ENCODE results near the gene ALDH7A1. TPM values are rescaled to one million over a fixed set of nuclear protein-coding genes. Genes with fewer than 3 reads are reported as not detected.

ALDH7A1 gene
- total RNA-seq, 1 donor from 2014 or later = 90.6 TPM

DNA sequence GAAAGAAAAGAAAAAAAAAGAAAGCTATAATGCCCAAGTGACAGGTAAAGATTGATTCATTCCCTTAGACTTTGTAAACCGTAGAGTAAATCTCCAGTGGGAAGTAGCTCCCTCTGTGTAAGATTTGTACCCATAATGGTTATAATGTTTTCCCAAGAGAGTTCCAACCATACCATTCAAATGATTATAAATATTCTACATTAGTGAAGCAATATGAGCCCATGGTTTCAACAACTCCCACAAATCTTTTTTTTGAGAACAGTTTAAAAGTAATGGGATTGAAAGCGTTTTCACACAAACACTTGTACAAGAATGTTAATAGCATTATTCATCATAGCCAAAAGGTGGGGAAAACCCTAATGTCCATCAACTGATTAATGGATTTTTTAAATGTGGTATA is 113.8 kb downstream of the ALDH7A1 start:
- no peaks in the 10 kb centered on the region for H3K79me2 ChIP-seq (ENCODE audit: insufficient read depth, low read length)
- H3K9me3 ChIP-seq (ENCODE audit: insufficient read depth, low read depth, low read length) = no peaks in the 10 kb centered on the region
- H3K4me2 ChIP-seq (ENCODE audit: low read length) = no peak overlapping the region
- H3K36me3 Mint-ChIP-seq (ENCODE audit: low read depth, unreplicated experiment) = peaks cover 35% of the 10 kb centered on the region
- no peaks in the 10 kb centered on the region for H3K9me3 Mint-ChIP-seq (ENCODE audit: unreplicated experiment)
- H3K4me3 ChIP-seq (ENCODE audit: insufficient read depth, low read depth, low read length) = no peak overlapping the region
- no peaks in the 10 kb centered on the region for H3K4me1 Mint-ChIP-seq (ENCODE audit: low read depth, unreplicated experiment)
- no peaks in the 10 kb centered on the region for H4K20me1 ChIP-seq (ENCODE audit: insufficient read depth, low read length)
- peaks cover 21% of the 10 kb centered on the region for H3K36me3 ChIP-seq (ENCODE audit: insufficient read depth, low read length)
- DNase-seq (ENCODE audit: low read depth) (peak; percentile 79), FAIRE-seq (no peak)
- no peak overlapping the region for H2AFZ ChIP-seq (ENCODE audit: low read depth, low read length)
- H3K27me3 Mint-ChIP-seq (ENCODE audit: low read depth, unreplicated experiment) = no peaks in the 10 kb centered on the region
- no peak overlapping the region for H3K4me3 Mint-ChIP-seq (ENCODE audit: unreplicated experiment)
- no peak overlapping the region for H3K9ac ChIP-seq (ENCODE audit: low read length)
- TF ChIP-seq, protein P1, sequence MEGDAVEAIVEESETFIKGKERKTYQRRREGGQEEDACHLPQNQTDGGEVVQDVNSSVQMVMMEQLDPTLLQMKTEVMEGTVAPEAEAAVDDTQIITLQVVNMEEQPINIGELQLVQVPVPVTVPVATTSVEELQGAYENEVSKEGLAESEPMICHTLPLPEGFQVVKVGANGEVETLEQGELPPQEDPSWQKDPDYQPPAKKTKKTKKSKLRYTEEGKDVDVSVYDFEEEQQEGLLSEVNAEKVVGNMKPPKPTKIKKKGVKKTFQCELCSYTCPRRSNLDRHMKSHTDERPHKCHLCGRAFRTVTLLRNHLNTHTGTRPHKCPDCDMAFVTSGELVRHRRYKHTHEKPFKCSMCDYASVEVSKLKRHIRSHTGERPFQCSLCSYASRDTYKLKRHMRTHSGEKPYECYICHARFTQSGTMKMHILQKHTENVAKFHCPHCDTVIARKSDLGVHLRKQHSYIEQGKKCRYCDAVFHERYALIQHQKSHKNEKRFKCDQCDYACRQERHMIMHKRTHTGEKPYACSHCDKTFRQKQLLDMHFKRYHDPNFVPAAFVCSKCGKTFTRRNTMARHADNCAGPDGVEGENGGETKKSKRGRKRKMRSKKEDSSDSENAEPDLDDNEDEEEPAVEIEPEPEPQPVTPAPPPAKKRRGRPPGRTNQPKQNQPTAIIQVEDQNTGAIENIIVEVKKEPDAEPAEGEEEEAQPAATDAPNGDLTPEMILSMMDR (IDR thresholded peaks at IDR 0.05; ENCODE audit: insufficient read depth, low read depth, low read length) = no peak
- TF ChIP-seq EZH2 (IDR thresholded peaks at IDR 0.05; ENCODE audit: insufficient read depth, low read length) = no peak
- H3K27ac ChIP-seq (ENCODE audit: low read depth, low read length) = no peak overlapping the region
- no peak overlapping the region for H3K27ac Mint-ChIP-seq (ENCODE audit: unreplicated experiment)
- peaks cover 7% of the 10 kb centered on the region for H3K4me1 ChIP-seq (ENCODE audit: insufficient read depth, low read length)
- H3K27me3 ChIP-seq (ENCODE audit: insufficient read depth, low read length) = no peaks in the 10 kb centered on the region

Other genes starting within 250 kb of the ALDH7A1 start
- gene GRAMD2B, start 171.8 kb downstream of the ALDH7A1 start, total RNA-seq = 29.1 and 34.4 TPM in 2 replicates
- 51.1 and 58.1 TPM in 2 replicates for gene PHAX, start 5.7 kb upstream of the ALDH7A1 start, total RNA-seq
- gene LMNB1, start 181.9 kb upstream of the ALDH7A1 start, total RNA-seq = 8.1 and 12.7 TPM in 2 replicates

Data from astrocyte (in vitro differentiated cells and primary cell).